HG03039 (cell line): ENCODE results near the gene ADGRB3.
"Not testable (repeated sequence)": the region's sequence is repeated elsewhere in the genome, so short reads cannot be mapped to it uniquely, and the experiment has no call there.

ENCODE experiments used
- ATAC-seq: cut with Tn5 transposase; IDR thresholded peaks from one replicate; pipeline ENCODE4 v1.9.1; 2021; ENCODE audit warnings: mild to moderate bottlenecking, moderate library complexity; ENCODE audit not compliant: unreplicated experiment

ADGRB3 gene

GRCh38 chr6:68738039-68738438 lies 103.0 kb downstream of the ADGRB3 start:
- no peak for ATAC-seq

- no peak for ATAC-seq
Observed at GRCh38 chr6:68740828-68741500, 105.9 kb downstream of the ADGRB3 start.

GRCh38 chr6:68741501-68742386 lies 106.7 kb downstream of the ADGRB3 start:
- ATAC-seq, result no peak

- no peak for ATAC-seq
Observed at GRCh38 chr6:68743099-68743498, 108.0 kb downstream of the ADGRB3 start.

- ATAC-seq, result not testable (repeated sequence)
Observed at GRCh38 chr6:68744376-68744775, 109.3 kb downstream of the ADGRB3 start.

GRCh38 chr6:68746376-68746775 lies 111.3 kb downstream of the ADGRB3 start:
- no peak for ATAC-seq

- ATAC-seq, result no peak
Observed at GRCh38 chr6:68747110-68747790, 112.2 kb downstream of the ADGRB3 start.

- ATAC-seq, result not testable (repeated sequence)
Observed at GRCh38 chr6:68747832-68748231, 112.8 kb downstream of the ADGRB3 start.

- no peak for ATAC-seq
Observed at GRCh38 chr6:68754681-68755213, 119.7 kb downstream of the ADGRB3 start.

GRCh38 chr6:68756454-68757375 lies 121.6 kb downstream of the ADGRB3 start:
- ATAC-seq, result no peak

- no peak for ATAC-seq
Observed at GRCh38 chr6:68757821-68758220, 122.7 kb downstream of the ADGRB3 start.

GRCh38 chr6:68758559-68758958 lies 123.5 kb downstream of the ADGRB3 start:
- ATAC-seq, result no peak

GRCh38 chr6:68760485-68760884 lies 125.4 kb downstream of the ADGRB3 start:
- no peak for ATAC-seq

- no peak for ATAC-seq
Observed at GRCh38 chr6:68760941-68761676, 126.0 kb downstream of the ADGRB3 start.

GRCh38 chr6:68761985-68762384 lies 126.9 kb downstream of the ADGRB3 start:
- ATAC-seq, result no peak

GRCh38 chr6:68771426-68771825 lies 136.3 kb downstream of the ADGRB3 start:
- no peak for ATAC-seq

GRCh38 chr6:68774843-68775242 lies 139.8 kb downstream of the ADGRB3 start:
- ATAC-seq, result no peak

GRCh38 chr6:68776354-68776753 lies 141.3 kb downstream of the ADGRB3 start:
- no peak for ATAC-seq

GRCh38 chr6:68777956-68778355 lies 142.9 kb downstream of the ADGRB3 start:
- no peak for ATAC-seq
